ENCODE data around the gene HOXC6.
"Not testable (repeated sequence)": the region's sequence is repeated elsewhere in the genome, so short reads cannot be mapped to it uniquely, and the experiment has no call there.

HOXC6 gene

GRCh38 chr12:54054742-54055194 is 26.5 kb downstream of the HOXC6 start:
- no peak for DNase-seq (ENCODE audit: low read depth in 2 of 2)

GRCh38 chr12:54055552-54055951 is 27.3 kb downstream of the HOXC6 start:
- DNase-seq (ENCODE audit: low read depth in 2 of 2): no peak

- DNase-seq (ENCODE audit: low read depth in 2 of 2): no peak
Measured at GRCh38 chr12:54056110-54056509, 27.9 kb downstream of the HOXC6 start.

DNA sequence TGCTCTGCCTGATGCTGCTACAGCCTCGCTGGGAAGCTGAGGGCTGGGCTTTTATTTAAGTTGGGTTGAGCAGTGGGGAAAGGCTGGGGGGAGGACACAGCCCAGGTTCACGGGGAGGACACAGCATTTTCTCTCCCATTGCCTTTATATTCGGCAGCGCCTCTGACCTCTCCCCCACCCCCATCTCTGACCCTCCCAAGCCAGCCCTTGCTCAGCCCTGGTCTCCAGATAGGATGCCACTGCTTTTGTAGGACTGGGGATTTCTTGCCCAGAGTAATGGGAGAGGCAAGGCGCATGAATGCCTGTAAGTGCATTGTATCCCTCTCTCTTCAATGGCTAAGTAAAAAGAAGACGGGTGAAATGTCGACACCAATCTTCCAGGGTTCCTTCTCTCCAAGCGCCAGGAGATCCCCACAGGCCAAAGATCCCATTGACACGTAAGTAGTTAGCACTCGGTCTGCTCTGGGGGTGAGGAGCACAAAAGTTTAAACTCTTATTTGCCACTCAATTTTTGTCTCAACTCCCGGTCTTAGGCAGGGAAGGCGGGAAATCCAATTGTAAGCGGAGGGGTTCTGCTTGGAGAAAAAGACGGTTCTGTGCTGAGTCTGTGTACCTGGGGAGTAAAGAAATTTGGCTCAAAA is 30.0 kb downstream of the HOXC6 start:
- DNase-seq (ENCODE audit: low read depth in 2 of 2): no peak

DNA sequence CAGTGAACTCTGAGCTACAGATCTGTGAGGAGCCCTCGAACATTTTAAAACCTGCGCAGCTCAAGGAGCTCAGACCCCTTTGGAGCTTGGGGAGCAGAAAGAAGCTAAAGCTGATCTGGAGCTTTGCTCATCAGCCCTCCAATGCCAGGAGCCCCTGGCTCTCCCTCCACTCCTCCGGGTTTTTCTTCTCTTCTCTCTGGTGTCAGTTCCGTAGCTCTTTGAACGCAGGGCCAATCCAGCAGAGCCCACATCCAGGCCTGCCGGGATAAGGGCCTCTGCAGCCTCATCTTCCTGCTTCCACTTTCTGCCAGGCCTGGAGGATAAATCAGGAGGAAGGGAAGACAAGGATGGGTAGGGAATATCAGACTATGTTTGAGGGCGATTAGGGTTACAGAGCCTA is 31.4 kb downstream of the HOXC6 start:
- no peak for DNase-seq (ENCODE audit: low read depth in 2 of 2)

DNA sequence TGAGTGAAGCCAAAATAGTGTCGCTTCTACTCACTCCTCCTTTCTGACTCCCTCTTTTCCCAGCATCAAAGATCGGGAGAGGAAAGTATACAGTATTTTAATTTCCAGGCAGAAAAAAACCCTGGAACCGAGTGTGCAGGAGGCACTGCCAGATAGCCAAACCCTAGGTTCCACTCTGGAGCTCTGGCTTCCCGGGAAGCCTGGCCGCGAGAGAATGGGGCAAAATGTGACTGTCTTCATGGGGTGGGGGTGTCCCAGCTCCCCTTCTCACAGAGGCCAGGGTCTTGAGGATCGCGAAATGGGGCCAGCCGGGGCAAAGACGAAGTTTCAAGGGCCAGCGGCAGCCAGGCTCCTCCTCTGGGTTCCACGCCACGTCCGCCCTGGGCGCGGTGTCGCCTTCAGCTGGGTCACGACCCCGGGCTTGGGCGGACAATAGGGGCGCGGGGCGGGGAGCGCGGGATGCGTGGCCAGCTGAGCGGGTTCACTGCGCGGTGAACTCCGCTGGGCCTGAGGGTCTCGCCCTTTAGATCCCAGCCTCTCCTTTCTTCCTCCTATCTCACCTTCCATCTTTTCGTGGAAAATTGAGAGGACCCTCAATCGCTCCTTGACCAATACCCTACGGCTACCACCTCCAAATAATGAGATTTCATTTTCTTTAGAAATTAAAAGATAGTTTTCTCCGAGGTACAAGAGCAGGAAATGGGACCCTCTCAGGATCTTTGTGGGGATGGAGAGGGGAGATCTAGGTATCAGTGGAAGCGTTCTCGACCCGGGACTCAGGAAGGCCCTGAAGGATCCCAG is 32.1 kb downstream of the HOXC6 start:
- DNase-seq (ENCODE audit: low read depth in 2 of 2): no peak

- no peak for DNase-seq (ENCODE audit: low read depth in 2 of 2)
Measured at GRCh38 chr12:54060975-54061778, 32.9 kb downstream of the HOXC6 start.

DNA sequence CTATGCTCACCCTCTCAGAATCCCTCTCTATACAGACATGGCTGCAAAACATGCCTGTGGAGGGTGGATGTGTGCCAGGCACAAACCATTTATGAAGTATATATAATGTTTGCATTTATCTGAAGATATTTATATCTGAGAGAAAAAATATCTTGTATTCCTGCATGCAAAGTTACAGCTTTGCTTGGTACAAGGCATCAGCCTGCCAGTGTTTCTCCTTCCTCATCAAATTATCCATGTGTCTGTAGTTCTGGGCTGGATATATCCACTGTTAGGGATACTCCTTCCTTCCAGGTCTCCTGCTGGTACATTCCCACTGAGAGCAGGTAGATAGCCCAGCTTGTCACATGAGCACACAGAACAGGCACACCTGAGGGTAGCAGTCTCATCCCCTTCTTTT is 37.4 kb downstream of the HOXC6 start:
- DNase-seq (ENCODE audit: low read depth in 2 of 2): no peak

- DNase-seq (ENCODE audit: low read depth in 2 of 2): no peak
Measured at GRCh38 chr12:54066408-54066807, 38.2 kb downstream of the HOXC6 start.

GRCh38 chr12:54068418-54069070 is 40.3 kb downstream of the HOXC6 start:
- DNase-seq (ENCODE audit: low read depth in 2 of 2): no peak

DNA sequence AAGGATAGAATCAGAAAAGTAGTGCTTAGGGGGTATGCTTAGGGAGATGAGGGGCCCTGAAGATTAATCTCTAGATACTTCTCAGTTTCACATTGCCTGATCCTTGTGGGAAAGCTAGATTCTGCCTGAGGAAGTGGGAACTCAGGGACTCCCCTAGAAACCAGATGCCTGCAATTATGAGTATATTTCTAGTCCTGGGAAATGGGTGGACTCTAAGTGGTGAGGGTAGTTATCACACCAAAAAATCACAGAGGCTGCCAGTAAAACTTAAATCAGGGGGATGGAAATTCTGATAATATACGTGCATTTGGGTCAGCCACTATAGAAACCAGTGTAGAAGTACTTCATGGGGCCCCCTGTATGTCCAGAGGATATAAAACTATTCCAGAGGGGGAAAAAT is 43.7 kb downstream of the HOXC6 start:
- DNase-seq (ENCODE audit: low read depth in 2 of 2): no peak

DNA sequence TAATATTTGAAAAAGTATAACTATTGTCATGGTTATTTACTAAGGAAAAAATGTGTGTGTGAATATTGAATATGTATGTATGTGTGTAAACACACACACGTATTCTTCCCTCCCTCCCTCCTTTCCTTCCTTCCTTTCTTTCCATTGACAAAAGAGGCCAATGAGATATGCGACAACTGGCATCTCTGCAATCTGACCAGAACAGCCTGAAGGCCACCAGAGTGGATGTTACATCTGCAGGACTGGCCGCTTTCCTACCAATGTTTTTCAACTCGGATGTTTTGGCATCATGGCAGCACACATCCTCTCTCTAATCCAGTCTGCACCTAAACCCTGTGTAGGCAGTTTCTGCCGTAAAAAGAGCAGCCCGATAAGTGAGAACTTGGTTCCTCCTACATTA is 46.1 kb downstream of the HOXC6 start:
- no peak for DNase-seq (ENCODE audit: low read depth in 2 of 2)

GRCh38 chr12:54075409-54075808 is 47.2 kb downstream of the HOXC6 start:
- DNase-seq (ENCODE audit: low read depth in 2 of 2): no peak

DNA sequence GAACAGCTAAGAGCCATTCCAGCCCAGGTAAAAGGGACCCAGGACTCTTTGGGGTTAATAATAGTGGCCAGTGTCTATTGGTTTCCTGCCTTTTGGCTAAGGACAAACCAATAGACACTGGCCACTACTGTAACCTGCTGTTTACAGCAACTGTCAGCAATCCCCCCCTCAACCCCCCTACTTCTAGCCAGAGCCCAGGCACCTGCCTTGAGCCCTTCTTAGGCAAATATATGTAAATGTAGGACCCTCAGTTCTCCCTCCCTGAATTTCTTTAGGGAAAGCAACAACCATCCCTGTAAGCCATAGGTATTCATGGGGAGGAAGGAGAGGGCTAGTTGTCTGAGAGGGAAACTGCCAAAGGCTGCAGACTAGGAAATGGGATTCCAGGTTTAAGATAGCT is 47.7 kb downstream of the HOXC6 start:
- no peak for DNase-seq (ENCODE audit: low read depth in 2 of 2)

GRCh38 chr12:54077843-54078242 is 49.6 kb downstream of the HOXC6 start:
- DNase-seq (ENCODE audit: low read depth in 2 of 2): not testable (repeated sequence)

GRCh38 chr12:54079115-54079514 is 50.9 kb downstream of the HOXC6 start:
- DNase-seq (ENCODE audit: low read depth in 2 of 2): not testable (repeated sequence)

Measured in stimulated activated CD4-positive, alpha-beta T cell treated with anti-CD3 and anti-CD28 coated beads, Interleukin-12 subunit alpha, Interleukin-12 subunit beta, amount 100 ng/mL, for 24 hours (primary cell).